NB4 (cell line): Measurements from ENCODE around the gene THAP12.
"Not testable (repeated sequence)": the region's sequence is repeated elsewhere in the genome, so short reads cannot be mapped to it uniquely, and the experiment has no call there.

ENCODE experiments used
- DNase-seq: peaks from one replicate; pipeline ENCODE4 v3.0.0; 2010; ENCODE audit warnings: low read depth
- H3K4me3 ChIP-seq: one replicate; pipeline ENCODE4 v1.5.1; 2011; ENCODE audit warnings: mild to moderate bottlenecking, low read depth, low read length, moderate library complexity
- MYC ChIP-seq: IDR thresholded peaks from 2 replicates; pipeline ENCODE4 v1.6.1; 2011; ENCODE audit warnings: low read depth, low read length
- POLR2A ChIP-seq: IDR thresholded peaks from 2 replicates; pipeline ENCODE4 v1.6.1; 2011; ENCODE audit warnings: mild to moderate bottlenecking; ENCODE audit not compliant: insufficient read length; ENCODE audit errors: extremely low read depth
- TF ChIP-seq, protein P1 (sequence below): IDR thresholded peaks from one replicate; pipeline ENCODE4 v1.5.1; 2012; ENCODE audit warnings: low read depth, low read length
- TF ChIP-seq, protein P2 (sequence below): IDR thresholded peaks from 2 replicates; pipeline ENCODE4 v1.6.1; 2011; ENCODE audit warnings: low read depth, low read length

THAP12 gene

GRCh38 chr11:76415073-76415472 is 34.1 kb upstream of the THAP12 start:
- TF ChIP-seq, protein P1, sequence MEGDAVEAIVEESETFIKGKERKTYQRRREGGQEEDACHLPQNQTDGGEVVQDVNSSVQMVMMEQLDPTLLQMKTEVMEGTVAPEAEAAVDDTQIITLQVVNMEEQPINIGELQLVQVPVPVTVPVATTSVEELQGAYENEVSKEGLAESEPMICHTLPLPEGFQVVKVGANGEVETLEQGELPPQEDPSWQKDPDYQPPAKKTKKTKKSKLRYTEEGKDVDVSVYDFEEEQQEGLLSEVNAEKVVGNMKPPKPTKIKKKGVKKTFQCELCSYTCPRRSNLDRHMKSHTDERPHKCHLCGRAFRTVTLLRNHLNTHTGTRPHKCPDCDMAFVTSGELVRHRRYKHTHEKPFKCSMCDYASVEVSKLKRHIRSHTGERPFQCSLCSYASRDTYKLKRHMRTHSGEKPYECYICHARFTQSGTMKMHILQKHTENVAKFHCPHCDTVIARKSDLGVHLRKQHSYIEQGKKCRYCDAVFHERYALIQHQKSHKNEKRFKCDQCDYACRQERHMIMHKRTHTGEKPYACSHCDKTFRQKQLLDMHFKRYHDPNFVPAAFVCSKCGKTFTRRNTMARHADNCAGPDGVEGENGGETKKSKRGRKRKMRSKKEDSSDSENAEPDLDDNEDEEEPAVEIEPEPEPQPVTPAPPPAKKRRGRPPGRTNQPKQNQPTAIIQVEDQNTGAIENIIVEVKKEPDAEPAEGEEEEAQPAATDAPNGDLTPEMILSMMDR: no peak
- TF ChIP-seq MYC (no peak), POLR2A (no peak)
- TF ChIP-seq, protein P2, sequence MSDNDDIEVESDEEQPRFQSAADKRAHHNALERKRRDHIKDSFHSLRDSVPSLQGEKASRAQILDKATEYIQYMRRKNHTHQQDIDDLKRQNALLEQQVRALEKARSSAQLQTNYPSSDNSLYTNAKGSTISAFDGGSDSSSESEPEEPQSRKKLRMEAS: no peak
- no peak for DNase-seq
- H3K4me3 ChIP-seq: no peak overlapping the region

- H3K4me3 ChIP-seq: no peak overlapping the region
- DNase-seq: no peak
- TF ChIP-seq, protein P1: no peak
- TF ChIP-seq MYC: no peak
- TF ChIP-seq POLR2A: no peak
- TF ChIP-seq, protein P2: no peak
These were observed 30.0 kb upstream of the THAP12 start for GRCh38 chr11:76410851-76411357.

- DNase-seq: no peak
- TF ChIP-seq MYC (no peak), POLR2A (no peak)
- TF ChIP-seq, protein P1: no peak
- TF ChIP-seq, protein P2: no peak
These were observed 27.4 kb upstream of the THAP12 start for GRCh38 chr11:76408171-76408965.

GRCh38 chr11:76406359-76406758 is 25.4 kb upstream of the THAP12 start:
- H3K4me3 ChIP-seq: no peak overlapping the region
- DNase-seq: no peak
- TF ChIP-seq, protein P2: no peak

More at GRCh38 chr11:76408171-76408965, 27.4 kb upstream of the THAP12 start:
- no peak overlapping the region for H3K4me3 ChIP-seq

GRCh38 chr11:76401484-76401883 is 20.6 kb upstream of the THAP12 start:
- DNase-seq, H3K4me3 ChIP-seq: not testable (repeated sequence)

- no peak for DNase-seq
- H3K4me3 ChIP-seq: no peak overlapping the region
- TF ChIP-seq, protein P2: no peak
- TF ChIP-seq, protein P1: no peak
- TF ChIP-seq POLR2A: no peak
- TF ChIP-seq MYC: no peak
These were observed 20.0 kb upstream of the THAP12 start for GRCh38 chr11:76400967-76401366.
